NCI-H226 (cell line): ENCODE data around the gene FKBP2.

ENCODE experiments used
- DNase-seq: peaks from one replicate; pipeline ENCODE4 v3.0.0-alpha.2; 2015

The FKBP2 gene

DNA sequence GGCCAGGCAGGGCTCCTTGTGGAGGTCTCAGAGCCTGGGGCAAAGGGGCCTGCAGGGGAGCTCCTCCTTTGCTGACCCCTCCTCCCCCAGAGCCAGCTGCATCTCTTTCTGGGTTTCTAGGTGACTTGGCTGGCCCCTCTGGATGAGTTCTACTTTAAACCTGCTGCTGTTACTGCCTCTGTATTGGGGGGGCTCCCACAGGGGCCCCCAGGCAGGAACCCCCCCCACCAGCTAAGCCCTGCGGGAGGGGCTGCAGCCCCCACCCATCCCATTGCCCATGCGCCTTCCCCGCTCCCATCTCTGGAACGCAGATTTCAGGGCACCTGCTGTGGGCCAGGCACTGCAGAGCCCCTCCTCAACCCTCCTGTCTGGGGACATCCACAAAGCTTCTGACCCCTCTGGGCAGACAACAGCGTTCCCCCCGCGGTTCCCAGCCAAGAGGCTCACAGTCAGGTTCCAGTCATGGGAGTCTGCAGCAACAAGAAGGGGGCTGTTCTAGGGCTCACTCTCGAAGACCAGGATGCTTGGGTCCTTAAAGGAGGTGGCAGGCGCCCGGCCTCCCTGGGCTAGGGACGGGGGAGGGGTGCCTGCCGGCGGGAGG is 9.6 kb downstream of the FKBP2 start:
- DNase-seq, result no peak

DNA sequence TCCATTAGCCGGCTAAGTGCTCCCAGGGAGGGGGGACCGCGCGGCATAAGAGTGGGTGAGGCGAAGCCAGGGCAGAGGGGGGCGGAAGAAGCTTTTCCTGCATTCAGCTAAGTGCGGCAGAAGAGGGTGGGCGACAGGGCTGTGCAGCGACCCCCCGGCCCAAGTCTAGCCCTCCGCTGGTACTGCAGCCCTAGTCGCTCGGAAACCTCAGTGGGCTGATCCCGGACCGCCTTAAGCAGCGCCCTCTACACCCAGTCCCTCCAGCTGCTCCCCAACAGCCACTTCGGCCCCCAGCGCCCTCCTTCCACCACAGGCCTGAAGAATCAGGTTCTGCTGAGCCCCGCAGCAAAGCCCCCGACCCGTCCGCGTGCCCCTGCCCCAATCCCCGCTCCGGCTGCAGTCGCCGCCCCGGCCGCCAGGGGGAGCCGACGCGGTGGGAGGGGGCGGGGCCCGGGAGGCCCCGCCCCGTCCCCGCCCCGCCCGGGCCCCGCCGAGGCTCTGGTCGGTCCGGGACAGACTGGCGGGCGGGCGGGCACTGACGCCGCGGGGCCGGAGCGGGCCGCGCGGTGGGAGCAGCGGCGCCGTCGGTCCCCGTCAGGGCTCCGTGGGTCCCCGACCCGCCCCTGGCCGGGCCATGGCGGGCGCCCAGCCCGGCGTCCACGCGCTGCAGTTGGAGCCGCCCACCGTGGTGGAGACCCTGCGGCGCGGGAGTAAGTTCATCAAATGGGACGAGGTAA is 10.3 kb downstream of the FKBP2 start, which contains the start of gene PLCB3:
TSS of gene PLCB3 (plus strand) at position 515 of the 737 bp plus-strand sequence. CDS start at position 635, 120 bp downstream.
- no peak for DNase-seq

DNA sequence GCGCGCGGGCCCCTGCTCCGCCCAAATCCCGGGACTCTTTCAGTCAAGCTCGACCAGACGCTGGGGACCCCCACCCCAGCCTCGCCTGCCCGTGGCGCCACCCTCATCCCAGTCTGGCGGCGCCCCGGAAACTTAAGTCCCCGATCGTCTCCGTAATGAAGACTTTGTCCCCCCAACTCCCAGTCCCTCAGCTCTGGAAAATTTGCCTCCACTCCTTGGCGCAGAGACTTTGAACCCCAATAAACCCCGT is 10.8 kb downstream of the FKBP2 start:
- no peak for DNase-seq

DNA sequence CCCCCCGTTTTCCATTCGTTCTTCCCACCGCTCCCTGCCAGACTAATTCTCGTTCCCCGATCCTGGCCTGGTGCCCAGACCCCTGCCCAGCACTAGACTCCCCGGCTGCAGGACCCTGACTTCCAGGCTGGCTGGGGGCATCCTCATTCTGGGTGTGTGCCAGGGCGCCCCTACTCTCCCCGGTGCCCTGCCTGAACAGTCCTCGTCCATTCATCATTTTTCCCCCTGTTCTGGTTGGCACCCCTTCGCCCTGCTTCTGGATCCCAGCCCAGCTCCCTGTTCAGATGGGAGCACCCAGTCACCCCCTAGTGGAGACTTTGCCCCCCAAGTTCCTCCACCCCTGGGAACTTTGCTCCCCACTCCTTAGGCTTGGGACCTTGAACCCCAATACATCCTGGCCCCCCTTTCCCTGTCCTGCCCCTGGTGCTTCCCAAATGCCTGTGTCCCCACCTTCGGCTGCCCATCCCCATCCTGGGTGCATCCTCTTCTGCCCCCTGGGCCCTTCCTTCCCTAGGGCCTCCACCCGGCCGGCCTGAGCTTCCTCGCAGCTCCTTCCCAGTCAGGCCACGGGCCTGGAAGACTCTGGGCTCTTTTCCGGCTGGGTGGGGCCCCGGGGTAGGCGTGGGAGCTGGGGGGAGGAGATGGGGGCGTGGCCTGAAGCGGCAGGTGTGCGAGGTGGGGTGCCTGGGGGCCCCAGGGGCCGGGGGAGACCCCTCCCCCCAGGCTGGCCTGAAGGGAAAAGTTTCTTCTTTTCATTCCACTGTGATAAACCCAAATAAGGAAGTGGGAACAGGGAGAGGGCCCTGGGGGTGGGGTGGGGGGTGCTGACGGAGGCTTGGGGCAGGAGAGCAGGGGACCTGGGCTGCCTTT is 11.3 kb downstream of the FKBP2 start:
- DNase-seq, result peak; percentile 70

DNA sequence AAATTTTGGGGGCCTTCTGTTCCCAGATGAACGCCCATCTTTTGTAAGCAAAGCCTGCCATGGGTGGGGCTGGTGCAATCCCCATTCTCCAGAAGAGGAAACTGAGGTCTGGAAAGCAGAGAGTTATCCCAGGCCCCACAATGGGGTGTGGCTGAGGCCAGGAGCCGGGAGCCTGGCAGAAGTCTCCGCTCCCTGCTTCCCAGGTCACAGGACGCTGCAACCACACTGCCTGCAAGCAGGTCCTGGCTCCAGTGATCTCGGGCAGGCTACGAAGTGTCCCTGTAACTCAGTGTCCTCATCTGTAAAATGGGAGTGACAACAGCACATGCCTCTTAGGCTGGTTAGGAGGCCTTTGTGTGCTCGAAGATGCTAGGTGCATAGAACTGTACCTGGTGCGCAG is 12.1 kb downstream of the FKBP2 start:
- DNase-seq, result no peak

DNA sequence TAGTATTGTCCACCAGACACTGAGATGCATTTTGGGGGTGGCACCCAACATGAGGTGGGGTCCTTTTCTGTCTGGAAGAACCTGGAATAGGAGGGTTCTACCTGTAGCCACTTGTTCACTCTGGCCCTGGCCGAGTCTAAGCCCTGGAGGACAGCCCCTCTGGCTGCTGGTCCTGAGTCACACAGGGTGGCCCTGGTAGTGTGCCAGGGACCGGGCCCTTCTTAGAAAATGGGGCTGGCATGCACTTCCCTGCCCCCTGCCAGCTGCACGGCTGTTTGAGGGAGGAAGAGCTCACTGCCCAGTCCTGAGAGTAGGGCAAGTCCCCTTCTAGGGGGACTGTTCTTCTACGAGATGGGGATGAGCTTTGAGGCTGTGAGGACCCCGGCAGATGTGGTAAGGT is 12.6 kb downstream of the FKBP2 start:
- DNase-seq, result no peak

DNA sequence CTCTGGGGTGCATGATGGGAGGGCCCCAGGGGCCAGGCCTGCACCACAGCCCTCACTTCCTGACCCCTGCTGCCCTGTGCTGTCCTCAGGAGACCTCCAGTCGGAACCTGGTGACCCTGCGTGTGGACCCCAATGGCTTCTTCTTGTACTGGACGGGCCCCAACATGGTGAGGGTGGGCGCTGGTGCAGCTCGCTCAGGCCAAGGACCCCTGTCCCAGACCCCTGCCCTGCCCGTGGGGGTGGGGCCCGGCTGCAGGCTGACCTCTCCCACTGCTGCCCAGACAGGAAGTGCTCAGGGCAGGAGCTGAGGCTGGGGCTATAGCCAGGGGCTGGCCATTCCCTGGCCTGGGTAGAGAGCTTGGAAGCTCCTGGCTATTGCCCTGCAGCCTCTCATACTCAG is 13.4 kb downstream of the FKBP2 start:
- no peak for DNase-seq

DNA sequence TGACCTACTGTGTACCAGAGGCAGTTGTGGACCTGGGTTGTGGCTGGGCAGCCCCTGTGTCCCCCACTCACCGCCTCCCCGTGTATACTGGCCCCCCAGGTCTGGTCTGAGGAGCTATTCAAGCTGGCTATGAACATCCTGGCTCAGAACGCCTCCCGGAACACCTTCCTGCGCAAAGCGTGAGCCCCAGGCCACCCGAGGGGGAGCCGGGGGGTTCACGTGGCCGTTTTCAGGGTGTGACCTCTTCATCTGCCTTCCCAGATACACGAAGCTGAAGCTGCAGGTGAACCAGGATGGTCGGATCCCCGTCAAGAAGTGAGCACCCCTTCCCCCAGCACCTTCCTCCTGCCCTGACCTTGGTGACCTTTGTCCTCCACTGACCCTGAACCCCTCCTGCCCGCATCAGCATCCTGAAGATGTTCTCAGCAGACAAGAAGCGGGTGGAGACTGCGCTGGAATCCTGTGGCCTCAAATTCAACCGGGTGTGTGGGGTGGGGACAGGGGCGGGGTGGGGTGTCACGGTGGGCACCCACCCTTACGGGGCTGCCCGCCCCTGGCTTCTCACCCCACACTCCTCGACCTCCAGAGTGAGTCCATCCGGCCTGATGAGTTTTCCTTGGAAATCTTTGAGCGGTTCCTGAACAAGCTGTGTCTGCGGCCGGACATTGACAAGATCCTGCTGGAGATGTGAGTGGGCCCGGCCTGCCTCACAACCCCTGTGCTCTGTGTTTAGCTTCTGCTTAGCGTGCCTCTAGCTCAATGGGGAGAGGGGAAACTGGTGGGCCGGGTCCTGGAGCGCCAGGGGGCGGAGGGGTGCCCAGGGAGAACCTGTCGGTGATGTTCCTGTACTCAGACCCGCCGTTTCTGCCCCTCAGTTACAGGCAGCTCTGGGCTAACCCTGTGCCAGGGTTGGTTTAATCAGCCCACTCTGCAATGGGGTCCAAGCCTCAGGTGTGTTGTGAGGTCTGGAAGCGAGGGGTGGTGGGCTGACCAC is 14.5 kb downstream of the FKBP2 start:
- DNase-seq, result no peak

DNA sequence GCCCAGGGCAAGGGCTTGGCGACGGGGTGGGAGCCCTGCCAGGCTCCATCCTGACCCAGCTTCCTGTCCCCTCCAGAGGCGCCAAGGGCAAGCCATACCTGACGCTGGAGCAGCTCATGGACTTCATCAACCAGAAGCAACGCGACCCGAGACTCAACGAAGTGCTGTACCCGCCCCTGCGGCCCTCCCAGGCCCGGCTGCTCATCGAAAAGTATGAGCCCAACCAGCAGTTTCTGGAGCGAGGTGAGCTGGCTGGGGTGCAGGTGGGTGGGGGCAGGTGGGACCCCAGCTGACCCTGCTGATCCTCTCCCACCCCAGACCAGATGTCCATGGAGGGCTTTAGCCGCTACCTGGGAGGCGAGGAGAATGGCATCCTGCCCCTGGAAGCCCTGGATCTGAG is 15.4 kb downstream of the FKBP2 start:
- no peak for DNase-seq

DNA sequence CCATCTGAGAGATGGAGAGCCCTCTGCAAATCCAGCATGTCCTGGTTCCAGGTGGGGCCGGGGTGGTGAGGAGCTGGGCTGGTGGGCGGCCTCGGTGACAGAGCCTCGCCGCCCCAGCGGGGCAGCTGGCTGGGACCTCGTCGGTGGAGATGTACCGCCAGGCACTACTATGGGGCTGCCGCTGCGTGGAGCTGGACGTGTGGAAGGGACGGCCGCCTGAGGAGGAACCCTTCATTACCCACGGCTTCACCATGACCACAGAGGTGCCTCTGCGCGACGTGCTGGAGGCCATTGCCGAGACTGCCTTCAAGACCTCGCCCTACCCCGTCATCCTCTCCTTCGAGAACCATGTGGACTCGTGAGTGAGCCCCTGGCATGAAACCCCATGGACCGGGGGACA is 17.5 kb downstream of the FKBP2 start:
- DNase-seq, result no peak

DNA sequence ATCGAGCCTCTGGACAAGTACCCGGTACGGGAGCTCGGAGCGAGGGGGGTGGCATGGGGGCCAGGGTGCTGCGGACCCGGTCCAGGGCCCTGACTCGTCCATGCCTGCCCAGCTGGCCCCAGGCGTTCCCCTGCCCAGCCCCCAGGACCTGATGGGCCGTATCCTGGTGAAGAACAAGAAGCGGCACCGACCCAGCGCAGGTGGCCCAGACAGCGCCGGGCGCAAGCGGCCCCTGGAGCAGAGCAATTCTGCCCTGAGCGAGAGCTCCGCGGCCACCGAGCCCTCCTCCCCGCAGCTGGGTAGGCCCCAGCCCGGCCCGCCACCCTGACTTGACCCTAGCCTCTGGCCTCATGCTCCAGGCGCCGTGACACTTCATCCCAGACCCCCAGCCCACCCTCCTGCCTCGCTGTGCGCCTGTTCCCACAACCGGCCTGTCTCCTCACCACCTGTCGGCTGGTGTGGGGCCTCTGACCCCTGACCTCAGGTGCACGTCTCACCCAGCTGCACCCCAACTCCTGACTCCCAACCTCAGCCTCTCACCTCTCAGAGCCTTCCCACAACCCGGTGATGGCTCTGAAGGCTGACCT is 18.1 kb downstream of the FKBP2 start:
- DNase-seq, result no peak

DNA sequence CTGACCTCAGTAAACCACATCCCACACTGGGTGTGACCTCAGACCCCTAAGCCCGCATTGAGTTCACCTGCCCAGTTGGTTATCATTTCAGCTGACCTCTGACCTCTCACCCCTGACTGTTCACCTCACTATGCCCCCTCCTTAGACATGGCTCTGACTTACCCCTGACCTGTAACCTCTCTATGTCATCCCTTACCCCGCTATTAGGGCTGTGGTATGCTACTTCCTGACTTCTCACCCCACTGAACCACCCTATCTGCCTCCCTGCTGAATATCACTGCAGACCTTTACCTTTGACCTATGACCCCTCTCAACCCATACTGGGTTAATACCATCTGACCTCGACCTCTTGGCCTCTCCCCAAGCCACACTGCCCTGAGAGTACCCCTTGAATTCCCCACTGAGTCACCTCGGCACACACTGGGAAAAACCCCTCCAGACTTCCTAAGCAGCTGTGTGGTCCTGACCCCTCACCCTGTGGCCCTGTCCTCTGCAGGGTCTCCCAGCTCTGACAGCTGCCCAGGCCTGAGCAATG is 18.7 kb downstream of the FKBP2 start:
- DNase-seq, result no peak

DNA sequence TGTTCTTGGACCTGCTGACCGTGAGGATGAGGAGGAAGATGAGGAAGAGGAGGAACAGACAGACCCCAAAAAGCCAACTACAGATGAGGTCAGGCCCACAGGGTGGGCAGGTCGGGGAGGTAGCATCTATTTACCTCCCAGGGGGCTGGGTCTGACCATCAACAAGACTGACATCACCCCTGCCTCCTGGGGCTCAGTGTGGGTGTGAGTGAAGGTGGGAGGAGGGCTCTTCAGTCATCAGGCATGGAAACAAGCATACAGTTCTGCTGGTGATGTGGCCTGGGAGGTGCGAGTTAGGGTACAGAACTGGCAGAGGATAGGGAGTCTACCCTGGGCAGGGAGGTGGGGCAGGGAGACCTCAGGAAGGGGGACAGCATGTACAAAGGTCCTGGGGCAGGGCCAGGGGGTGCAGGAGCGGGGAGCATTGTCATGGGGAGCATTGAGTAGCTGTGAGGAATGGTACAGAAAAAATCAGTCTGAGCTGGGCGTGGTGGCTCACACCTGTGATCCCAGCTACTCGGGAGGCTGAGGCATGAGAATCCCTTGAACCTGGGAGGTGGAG is 19.3 kb downstream of the FKBP2 start:
- DNase-seq, result no peak

DNA sequence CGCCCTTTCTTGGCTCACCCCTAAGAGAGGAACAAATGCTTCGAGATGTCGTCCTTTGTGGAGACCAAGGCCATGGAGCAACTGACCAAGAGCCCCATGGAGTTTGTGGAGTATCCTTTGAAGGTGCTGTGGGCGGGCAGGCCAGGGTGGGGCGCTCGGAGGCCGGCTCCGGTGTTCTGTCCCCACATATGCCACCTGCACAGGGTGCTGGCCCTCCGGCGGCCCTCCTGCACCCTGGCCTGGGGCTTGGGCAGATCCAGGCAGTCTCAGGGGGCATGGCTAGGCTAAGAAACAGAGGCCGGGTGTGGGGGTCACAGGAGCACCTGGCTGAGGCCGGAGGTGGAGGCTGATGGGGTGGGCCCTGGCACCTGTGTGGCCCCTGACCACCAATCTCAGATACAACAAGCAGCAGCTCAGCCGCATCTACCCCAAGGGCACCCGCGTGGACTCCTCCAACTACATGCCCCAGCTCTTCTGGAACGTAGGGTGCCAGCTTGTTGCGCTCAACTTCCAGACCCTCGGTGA is 20.7 kb downstream of the FKBP2 start:
- no peak for DNase-seq

DNA sequence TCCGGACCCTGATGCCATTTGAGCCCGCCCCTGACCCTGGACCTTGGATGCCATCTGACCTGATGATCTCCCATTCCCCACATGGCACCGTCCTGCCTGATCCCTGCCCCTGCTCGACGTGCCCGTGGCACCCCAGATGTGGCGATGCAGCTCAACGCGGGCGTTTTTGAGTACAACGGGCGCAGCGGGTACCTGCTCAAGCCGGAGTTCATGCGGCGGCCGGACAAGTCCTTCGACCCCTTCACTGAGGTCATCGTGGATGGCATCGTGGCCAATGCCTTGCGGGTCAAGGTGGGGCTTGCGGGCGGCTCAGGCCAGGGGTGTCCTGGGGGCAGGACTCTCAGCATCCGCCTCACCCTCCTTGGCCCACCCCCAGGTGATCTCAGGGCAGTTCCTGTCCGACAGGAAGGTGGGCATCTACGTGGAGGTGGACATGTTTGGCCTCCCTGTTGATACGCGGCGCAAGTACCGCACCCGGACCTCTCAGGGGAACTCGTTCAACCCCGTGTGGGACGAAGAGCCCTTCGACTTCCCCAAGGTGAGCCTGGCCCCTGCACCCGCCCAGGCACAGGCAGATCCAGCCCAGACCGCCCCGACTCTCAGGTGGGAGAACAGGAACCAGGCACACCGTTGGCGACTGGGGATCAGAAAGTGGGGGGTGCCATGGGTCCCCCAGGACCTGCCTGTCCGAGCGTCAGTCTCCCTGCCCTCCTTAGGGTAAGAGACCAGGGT is 21.5 kb downstream of the FKBP2 start:
- DNase-seq, result no peak

DNA sequence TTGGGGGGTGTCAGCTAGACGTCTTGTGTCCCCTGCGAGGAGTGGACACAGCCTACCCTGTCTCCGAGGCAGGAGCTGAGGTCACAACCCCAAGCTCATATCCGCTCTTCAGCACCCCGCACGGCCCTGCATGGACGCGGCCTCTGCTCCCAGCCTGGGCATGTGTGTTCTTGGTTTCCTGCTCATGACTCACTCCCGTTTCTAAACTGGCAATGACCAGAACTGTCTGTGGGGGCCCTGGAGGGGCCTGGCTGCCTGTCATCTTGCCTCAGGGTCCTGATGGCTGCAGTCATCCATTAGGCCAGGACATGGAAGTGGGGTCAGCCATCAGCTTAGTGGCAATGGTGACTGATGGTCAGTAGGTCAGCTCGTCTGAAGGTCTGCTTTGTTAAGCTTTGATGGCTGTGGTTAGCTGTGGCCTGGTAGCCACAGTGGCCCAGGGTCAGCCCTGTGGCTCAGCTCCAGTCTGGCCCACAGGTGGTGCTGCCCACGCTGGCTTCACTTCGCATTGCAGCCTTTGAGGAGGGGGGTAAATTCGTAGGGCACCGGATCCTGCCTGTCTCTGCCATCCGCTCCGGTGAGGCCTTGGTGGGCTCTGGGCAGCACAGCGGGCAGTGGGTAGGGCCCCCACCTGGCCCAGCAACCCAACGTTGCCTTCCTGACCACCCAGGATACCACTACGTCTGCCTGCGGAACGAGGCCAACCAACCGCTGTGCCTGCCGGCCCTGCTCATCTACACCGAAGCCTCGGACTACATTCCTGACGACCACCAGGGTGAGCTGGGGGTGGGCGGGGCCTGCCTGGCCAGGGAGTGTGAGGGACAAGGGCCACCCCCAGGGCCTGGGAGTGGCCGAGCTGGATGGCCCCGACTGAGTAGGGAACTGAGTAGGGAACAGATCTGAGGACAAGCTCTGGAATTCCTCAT is 22.4 kb downstream of the FKBP2 start:
- DNase-seq, result peak; percentile 33

DNA sequence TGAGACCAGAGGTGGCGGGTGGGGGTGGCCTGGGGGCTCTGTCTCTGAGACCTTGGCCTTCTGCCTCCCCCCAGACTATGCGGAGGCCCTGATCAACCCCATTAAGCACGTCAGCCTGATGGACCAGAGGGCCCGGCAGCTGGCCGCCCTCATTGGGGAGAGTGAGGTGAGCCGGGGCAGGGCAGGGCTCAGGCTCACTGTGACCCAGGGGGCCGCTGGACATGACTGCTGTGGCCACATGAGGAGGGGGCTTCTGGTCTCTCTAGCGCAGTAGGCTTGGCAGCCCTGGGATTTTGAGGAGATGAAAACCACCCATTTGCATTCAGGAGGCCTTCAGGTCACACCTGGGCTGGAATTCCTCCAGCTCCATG is 23.0 kb downstream of the FKBP2 start:
- DNase-seq, result no peak

DNA sequence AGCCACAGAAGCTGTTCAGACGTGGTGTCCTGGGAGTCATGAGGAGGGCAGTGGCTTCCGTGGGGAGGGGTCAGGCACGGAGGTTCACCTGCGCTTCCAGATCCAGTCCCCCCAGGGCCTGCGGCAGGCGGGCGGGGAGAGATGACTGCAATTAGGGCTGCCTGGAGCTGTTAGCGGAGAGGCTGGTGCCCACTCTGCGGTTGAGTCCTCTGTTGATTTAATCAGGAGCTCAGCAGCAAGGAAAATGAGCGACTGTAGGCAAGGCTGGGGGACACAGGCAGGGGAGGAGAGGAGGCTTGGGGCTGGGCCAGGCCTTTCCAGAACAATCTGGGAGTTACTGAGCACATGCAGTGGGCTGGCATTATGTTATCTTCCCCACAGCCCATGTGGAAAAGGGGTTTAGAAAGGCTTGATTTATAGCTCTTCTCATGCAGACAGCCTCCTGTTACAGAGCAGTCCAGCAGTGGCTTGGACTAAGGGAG is 23.5 kb downstream of the FKBP2 start:
- DNase-seq, result no peak
